HCT116 (cell line): ENCODE data around the gene CDH11.

Experiments
- CTCF ChIP-seq, 3 experiments: fragments of 200-600 bp in 1 of 3; sonication (generic) in 1 of 3; IDR thresholded peaks in 2 of 3; conservative IDR thresholded peaks in 1 of 3; 2 replicates each; pipeline ENCODE4 v1.5.1; 2012 to 2017; ENCODE audit warnings: low read depth in 2 of 3, low read length in 2 of 3, antibody characterized with exemption in 1 of 3, borderline replicate concordance in 1 of 3, control low read depth in 1 of 3, mild to moderate bottlenecking in 1 of 3, mixed read lengths in 1 of 3, mixed run types in 1 of 3, moderate library complexity in 1 of 3; ENCODE audit not compliant: insufficient read depth in 1 of 3
- ELF1 ChIP-seq: IDR thresholded peaks from 2 replicates; pipeline ENCODE4 v1.6.1; 2012; ENCODE audit warnings: low read depth, borderline replicate concordance
- EZH2 ChIP-seq: fragments of 200-600 bp; sonication (generic); IDR thresholded peaks from 2 replicates; pipeline ENCODE4 v1.6.1; 2017; ENCODE audit warnings: antibody characterized with exemption, mixed run types
- EZH2phosphoT487 ChIP-seq: fragments of 200-600 bp; IDR thresholded peaks from 2 replicates; pipeline ENCODE4 v1.6.1; 2018; ENCODE audit warnings: antibody characterized with exemption, borderline replicate concordance
- JUND ChIP-seq: IDR thresholded peaks from 2 replicates; pipeline ENCODE4 v1.6.1; 2012
- POLR2A ChIP-seq: IDR thresholded peaks from 2 replicates; pipeline ENCODE4 v1.7.0; 2011; ENCODE audit warnings: borderline replicate concordance; ENCODE audit not compliant: insufficient read depth, insufficient read length; ENCODE audit errors: extremely low read depth
- POLR2AphosphoS5 ChIP-seq: IDR thresholded peaks from 2 replicates; pipeline ENCODE4 v1.6.1; 2011; ENCODE audit warnings: mild to moderate bottlenecking, low read depth, low read length, moderate library complexity
- SP1 ChIP-seq: IDR thresholded peaks from 2 replicates; pipeline ENCODE4 v1.6.1; 2012; ENCODE audit warnings: low read depth
- YY1 ChIP-seq: IDR thresholded peaks from 2 replicates; pipeline ENCODE4 v1.6.1; 2011; ENCODE audit warnings: low read length, low read depth, moderate library complexity, mild to moderate bottlenecking; ENCODE audit not compliant: insufficient replicate concordance; ENCODE audit errors: extremely low read depth
- ZFX ChIP-seq: fragments of 450-650 bp; IDR thresholded peaks from 2 replicates; pipeline ENCODE4 v1.6.1; 2017
- ZNF274 ChIP-seq: fragments of 200-500 bp; sonication (Bioruptor generic); IDR thresholded peaks from 2 replicates; pipeline ENCODE4 v1.6.1; 2014; ENCODE audit warnings: mild to moderate bottlenecking, low read depth, low read length, inconsistent platforms

DNA sequence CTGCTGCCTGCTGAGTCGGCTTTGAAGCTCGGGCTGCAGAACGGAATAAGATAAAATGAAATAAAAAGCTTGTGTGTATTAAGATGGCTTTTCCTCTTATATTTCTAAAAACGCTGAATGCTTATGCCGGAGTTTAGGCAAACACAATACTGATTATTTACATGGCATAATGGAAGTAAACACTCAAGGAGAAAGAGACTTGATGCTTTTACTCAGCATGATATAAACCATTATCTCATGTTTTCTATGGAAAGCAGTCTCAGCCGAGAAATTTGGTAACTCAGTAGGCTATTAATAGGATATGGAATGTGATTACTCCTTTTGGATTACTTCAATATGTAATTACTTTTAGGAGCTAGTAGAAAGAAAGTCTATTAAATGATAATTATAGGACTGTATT is 153.3 kb downstream of the CDH11 start:
- TF ChIP-seq ZNF274 (no peak), CTCF (IDR thresholded peaks at IDR 0.05 in 2 of 3, conservative IDR thresholded peaks at IDR 0.05 in 1 of 3; ENCODE audit: borderline replicate concordance in 1 of 3, insufficient read depth in 1 of 3, low read depth in 2 of 3, low read length in 2 of 3) (no peak), JUND (no peak), POLR2A (no peak), EZH2 (no peak), ZFX (no peak), SP1 (no peak), ELF1 (no peak), POLR2AphosphoS5 (no peak), EZH2phosphoT487 (no peak), YY1 (no peak)
